CD4-positive, CD25-positive, alpha-beta regulatory T cell (primary cell): ENCODE data around the gene KDM4B. TPM values are rescaled to one million over a fixed set of nuclear protein-coding genes. Genes with fewer than 3 reads are reported as not detected.

Source experiments
- ATAC-seq, 2 donors: fragments of 150-1000 bp; cut with Tn5 transposase; one replicate each; pipeline ENCODE4 v1.10.0; 2021; ENCODE audit warnings: low read depth in 2 of 2, moderate number of reproducible peaks in 2 of 2, moderate library complexity in 1 of 2
- DNase-seq, 3 donors: peaks; one replicate each; pipeline versions ENCODE4 v3.0.0 to v3.0.0-alpha.2; 2012 to 2022; ENCODE audit warnings: mixed read lengths in 1 of 3
- H3K27ac ChIP-seq: one replicate; pipeline ENCODE4 v1.7.0; 2013; ENCODE audit warnings: mild to moderate bottlenecking, low read length; ENCODE audit not compliant: insufficient read depth, poor library complexity, severe bottlenecking
- H3K27me3 ChIP-seq: one replicate; pipeline ENCODE4 v1.7.0; 2013; ENCODE audit warnings: low read length; ENCODE audit not compliant: control insufficient read depth, insufficient read depth
- H3K36me3 ChIP-seq: one replicate; pipeline ENCODE4 v1.7.0; 2013; ENCODE audit warnings: mild to moderate bottlenecking, low read length, moderate library complexity; ENCODE audit not compliant: control insufficient read depth, insufficient read depth
- H3K4me1 ChIP-seq: 2 replicates; pipeline ENCODE4 v1.7.0; 2013; ENCODE audit warnings: mild to moderate bottlenecking, low read length; ENCODE audit not compliant: insufficient read depth, control insufficient read depth, poor library complexity, severe bottlenecking
- H3K4me3 ChIP-seq: one replicate; pipeline ENCODE4 v1.7.0; 2013; ENCODE audit warnings: low read depth, mild to moderate bottlenecking, low read length, moderate library complexity
- H3K9me3 ChIP-seq, 2 experiments: 1 replicate in 1 of 2; 2 replicates in 1 of 2; pipeline ENCODE4 v1.7.0; 2013; ENCODE audit warnings: low read length in 2 of 2, mild to moderate bottlenecking in 1 of 2, moderate library complexity in 1 of 2; ENCODE audit not compliant: control insufficient read depth in 2 of 2
- H3K27ac Mint-ChIP-seq, 3 donors: one replicate each; pipeline ENCODE4 v1.8.0; 2020 to 2022; ENCODE audit warnings: mild to moderate bottlenecking in 3 of 3, mixed read lengths in 3 of 3, moderate library complexity in 2 of 3
- H3K27me3 Mint-ChIP-seq: one replicate; pipeline ENCODE4 v1.8.0; 2022; ENCODE audit warnings: mild to moderate bottlenecking, mixed read lengths
- H3K36me3 Mint-ChIP-seq: one replicate; pipeline ENCODE4 v1.8.0; 2020; ENCODE audit warnings: mixed read lengths
- H3K4me1 Mint-ChIP-seq, 4 donors: one replicate each; pipeline ENCODE4 v1.8.0; 2020 to 2022; ENCODE audit warnings: mixed read lengths in 4 of 4, mild to moderate bottlenecking in 1 of 4
- H3K4me3 Mint-ChIP-seq, 4 donors: one replicate each; pipeline ENCODE4 v1.8.0; 2020 to 2022; ENCODE audit warnings: mild to moderate bottlenecking in 4 of 4, mixed read lengths in 4 of 4, moderate library complexity in 3 of 4
- H3K9me3 Mint-ChIP-seq, 7 donors: one replicate each; pipeline ENCODE4 v1.8.0; 2020 to 2022; ENCODE audit warnings: mixed read lengths in 7 of 7, mild to moderate bottlenecking in 3 of 7, moderate library complexity in 2 of 7
- polyA plus RNA-seq, 4 donors: library from polyadenylated mRNA; unstranded; fragments of 300-500 nt; fragmentation: Illumina TruSeq; gene quantifications; one replicate each; pipeline ENCODE4 v1.2.3, GENCODE V29; 2021
- total RNA-seq: library from RNA; stranded (reverse); gene quantifications from one replicate; pipeline ENCODE4 v1.2.3, GENCODE V29; 2022

Gene KDM4B
- total and polyA plus RNA-seq, 5 donors from 2014 or later, result 6.3 to 70.0 (median 8.6) TPM

GRCh38 chr19:5050905-5051304, 82.0 kb downstream of the KDM4B start:
- Histone ChIP-seq H3K36me3 (peaks cover 3% of the 10 kb centered on the region), H3K27ac (no peak overlapping the region), H3K4me1 (peaks cover 5% of the 10 kb centered on the region), H3K4me3 (no peak overlapping the region), H3K27me3 (no peaks in the 10 kb centered on the region), H3K9me3 (no peaks in the 10 kb centered on the region)
- DNase-seq (no peak), ATAC-seq (no peak)
- H3K36me3 Mint-ChIP-seq, result no peaks in the 10 kb centered on the region
- no peaks in the 10 kb centered on the region for H3K27me3 Mint-ChIP-seq
- peaks cover 0 to 3% (median under 1%) of the 10 kb centered on the region in 4 donors for H3K4me1 Mint-ChIP-seq
- H3K27ac Mint-ChIP-seq, result no peak overlapping the region
- no peak overlapping the region for H3K4me3 Mint-ChIP-seq
- no peaks in the 10 kb centered on the region for H3K9me3 Mint-ChIP-seq

GRCh38 chr19:5051619-5052018, 82.7 kb downstream of the KDM4B start:
- Histone ChIP-seq H3K27ac (no peak overlapping the region), H3K36me3 (peaks cover 3% of the 10 kb centered on the region), H3K4me3 (no peak overlapping the region), H3K9me3 (no peaks in the 10 kb centered on the region), H3K27me3 (no peaks in the 10 kb centered on the region), H3K4me1 (peaks cover 5% of the 10 kb centered on the region)
- DNase-seq, result no peak
- H3K9me3 Mint-ChIP-seq, result no peaks in the 10 kb centered on the region
- no peaks in the 10 kb centered on the region for H3K27me3 Mint-ChIP-seq
- no peaks in the 10 kb centered on the region for H3K36me3 Mint-ChIP-seq
- H3K4me1 Mint-ChIP-seq, result peaks cover 0 to 3% (median under 1%) of the 10 kb centered on the region in 4 donors
- ATAC-seq, result no peak
- no peak overlapping the region for H3K27ac Mint-ChIP-seq
- no peak overlapping the region for H3K4me3 Mint-ChIP-seq

GRCh38 chr19:5052515-5052914, 83.6 kb downstream of the KDM4B start:
- H3K4me3 ChIP-seq, result no peak overlapping the region
- no peak for DNase-seq
- Mint-ChIP-seq H3K4me3 (no peak overlapping the region), H3K27ac (no peak overlapping the region), H3K36me3 (peaks cover 5% of the 10 kb centered on the region), H3K9me3 (no peaks in the 10 kb centered on the region), H3K4me1 (peaks cover 0 to 3% (median under 1%) of the 10 kb centered on the region in 4 donors), H3K27me3 (no peaks in the 10 kb centered on the region)
- no peaks in the 10 kb centered on the region for H3K9me3 ChIP-seq
- peaks cover 3% of the 10 kb centered on the region for H3K36me3 ChIP-seq
- H3K4me1 ChIP-seq, result peaks cover 5% of the 10 kb centered on the region
- no peaks in the 10 kb centered on the region for H3K27me3 ChIP-seq
- no peak overlapping the region for H3K27ac ChIP-seq
- no peak for ATAC-seq

GRCh38 chr19:5052945-5053485, 84.1 kb downstream of the KDM4B start:
- Histone ChIP-seq H3K4me3 (no peak overlapping the region), H3K27me3 (no peaks in the 10 kb centered on the region), H3K36me3 (peaks cover 3% of the 10 kb centered on the region), H3K9me3 (no peaks in the 10 kb centered on the region), H3K27ac (no peak overlapping the region), H3K4me1 (peaks cover 4% of the 10 kb centered on the region)
- ATAC-seq (no peak), DNase-seq (no peak)
- no peaks in the 10 kb centered on the region for H3K9me3 Mint-ChIP-seq
- peaks cover 7% of the 10 kb centered on the region for H3K36me3 Mint-ChIP-seq
- peaks cover 0 to 3% (median under 1%) of the 10 kb centered on the region in 4 donors for H3K4me1 Mint-ChIP-seq
- no peaks in the 10 kb centered on the region for H3K27me3 Mint-ChIP-seq
- no peak overlapping the region for H3K27ac Mint-ChIP-seq
- no peak overlapping the region for H3K4me3 Mint-ChIP-seq

GRCh38 chr19:5053661-5054060, 84.7 kb downstream of the KDM4B start:
- H3K27me3 Mint-ChIP-seq, result no peaks in the 10 kb centered on the region
- H3K36me3 ChIP-seq, result peaks cover 3% of the 10 kb centered on the region

GRCh38 chr19:5054551-5055456, 85.9 kb downstream of the KDM4B start:
- Mint-ChIP-seq H3K4me1 (peaks cover 0 to 2% (median 0%) of the 10 kb centered on the region in 4 donors), H3K9me3 (no peaks in the 10 kb centered on the region), H3K4me3 (no peak overlapping the region), H3K27me3 (no peaks in the 10 kb centered on the region), H3K27ac (peak overlapping the region in 1 of 3 donors; percentile 14), H3K36me3 (peaks cover 7% of the 10 kb centered on the region)
- peaks cover 3% of the 10 kb centered on the region for H3K36me3 ChIP-seq
- H3K27me3 ChIP-seq, result no peaks in the 10 kb centered on the region
- no peak for DNase-seq
- H3K4me3 ChIP-seq, result no peak overlapping the region
- ATAC-seq, result no peak
- H3K27ac ChIP-seq, result no peak overlapping the region
- H3K4me1 ChIP-seq, result no peaks in the 10 kb centered on the region
- no peaks in the 10 kb centered on the region for H3K9me3 ChIP-seq

More at GRCh38 chr19:5053661-5054060, 84.7 kb downstream of the KDM4B start:
- ATAC-seq (no peak), DNase-seq (no peak)
- Histone ChIP-seq H3K9me3 (no peaks in the 10 kb centered on the region), H3K27me3 (no peaks in the 10 kb centered on the region), H3K4me1 (no peaks in the 10 kb centered on the region), H3K4me3 (no peak overlapping the region), H3K27ac (no peak overlapping the region)
- peaks cover 7% of the 10 kb centered on the region for H3K36me3 Mint-ChIP-seq
- H3K4me3 Mint-ChIP-seq, result no peak overlapping the region
- H3K27ac Mint-ChIP-seq, result no peak overlapping the region
- H3K9me3 Mint-ChIP-seq, result no peaks in the 10 kb centered on the region
- H3K4me1 Mint-ChIP-seq, result peaks cover 0 to 2% (median 0%) of the 10 kb centered on the region in 4 donors

- no peak overlapping the region for H3K4me3 Mint-ChIP-seq
- Histone ChIP-seq H3K27ac (no peak overlapping the region), H3K4me1 (no peaks in the 10 kb centered on the region), H3K9me3 (no peaks in the 10 kb centered on the region), H3K27me3 (no peaks in the 10 kb centered on the region), H3K36me3 (peaks cover 3% of the 10 kb centered on the region), H3K4me3 (no peak overlapping the region)
- H3K27me3 Mint-ChIP-seq, result no peaks in the 10 kb centered on the region
- DNase-seq, result no peak
- peaks cover 0 to 2% (median 0%) of the 10 kb centered on the region in 4 donors for H3K4me1 Mint-ChIP-seq
- H3K27ac Mint-ChIP-seq, result no peak overlapping the region
- no peaks in the 10 kb centered on the region for H3K9me3 Mint-ChIP-seq
- ATAC-seq, result no peak
- H3K36me3 Mint-ChIP-seq, result peaks cover 7% of the 10 kb centered on the region
Observed at GRCh38 chr19:5055457-5055776, 86.5 kb downstream of the KDM4B start.
